ENCODE data around the gene GFPT2.

Gene GFPT2

DNA sequence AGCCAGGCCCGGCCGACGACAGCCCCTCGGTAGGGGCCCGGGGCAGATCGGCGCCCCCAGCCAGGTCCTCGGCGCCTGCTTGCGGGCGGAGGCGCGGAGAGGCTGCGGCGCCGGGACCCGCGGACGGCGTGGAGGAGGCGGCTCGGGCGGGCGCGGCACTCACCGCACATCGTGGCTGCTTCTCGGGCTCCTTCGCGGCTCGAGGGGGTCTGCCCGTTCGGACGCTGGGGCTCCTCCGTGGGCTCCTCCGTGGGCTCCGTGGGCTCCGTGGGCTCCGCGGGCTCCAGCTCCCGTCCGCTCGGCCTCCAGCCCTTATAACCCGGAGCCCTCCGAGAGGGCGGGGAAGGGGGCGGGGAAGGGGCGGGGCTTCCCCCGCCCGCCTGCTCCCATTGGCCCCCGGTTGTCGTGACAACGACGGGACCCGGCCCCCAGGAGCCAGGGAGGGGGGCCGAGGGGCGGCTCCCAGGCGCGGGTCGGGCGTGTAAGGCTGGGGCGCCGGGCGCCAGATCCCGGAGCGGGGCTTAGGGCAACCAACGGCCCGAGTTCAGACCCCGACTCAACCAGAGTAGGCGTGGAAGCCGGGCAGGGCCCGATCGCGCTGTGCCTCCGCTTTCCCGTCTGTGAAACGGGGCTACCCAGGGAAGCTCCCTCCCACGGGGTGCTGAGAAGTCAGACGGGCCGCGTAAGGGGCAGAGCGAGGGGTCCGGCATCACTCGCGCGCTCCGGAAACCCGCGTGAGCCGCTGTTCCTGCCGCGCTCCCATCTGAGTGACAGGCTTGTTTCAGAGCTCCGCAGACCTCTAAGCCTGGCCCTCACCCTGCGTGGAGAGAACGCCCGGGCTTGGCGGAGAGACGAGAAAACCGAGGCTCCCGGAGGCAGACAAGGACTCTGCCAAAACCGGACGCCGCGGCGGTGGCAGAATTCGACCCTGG, at the start of gene GFPT2:
Gene GFPT2 (minus strand): TSS at position 289 of the 932 bp plus-strand sequence. CDS start 119 bp downstream, at position 170.
- peak; percentile 27 for DNase-seq

DNA sequence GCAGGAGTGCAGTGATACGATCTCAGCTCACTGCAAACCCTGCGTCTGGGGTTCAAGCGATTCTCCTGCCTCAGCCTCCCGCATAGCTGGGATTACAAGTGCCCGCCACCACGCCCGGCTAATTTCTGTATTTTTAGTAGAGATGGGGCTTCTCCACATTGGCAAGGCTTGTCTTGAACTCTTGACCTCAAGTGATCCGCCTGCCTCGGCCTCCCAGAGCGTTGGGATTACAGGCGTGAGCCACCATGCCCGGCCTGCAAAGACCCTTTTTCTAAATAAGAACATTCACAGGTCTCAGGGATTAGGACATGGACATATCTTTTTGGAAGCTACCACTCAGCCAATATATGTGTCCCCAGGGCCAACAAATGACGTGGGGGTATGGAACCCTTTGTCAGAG, 49.6 kb upstream of the GFPT2 start:
- DNase-seq: no peak

DNA sequence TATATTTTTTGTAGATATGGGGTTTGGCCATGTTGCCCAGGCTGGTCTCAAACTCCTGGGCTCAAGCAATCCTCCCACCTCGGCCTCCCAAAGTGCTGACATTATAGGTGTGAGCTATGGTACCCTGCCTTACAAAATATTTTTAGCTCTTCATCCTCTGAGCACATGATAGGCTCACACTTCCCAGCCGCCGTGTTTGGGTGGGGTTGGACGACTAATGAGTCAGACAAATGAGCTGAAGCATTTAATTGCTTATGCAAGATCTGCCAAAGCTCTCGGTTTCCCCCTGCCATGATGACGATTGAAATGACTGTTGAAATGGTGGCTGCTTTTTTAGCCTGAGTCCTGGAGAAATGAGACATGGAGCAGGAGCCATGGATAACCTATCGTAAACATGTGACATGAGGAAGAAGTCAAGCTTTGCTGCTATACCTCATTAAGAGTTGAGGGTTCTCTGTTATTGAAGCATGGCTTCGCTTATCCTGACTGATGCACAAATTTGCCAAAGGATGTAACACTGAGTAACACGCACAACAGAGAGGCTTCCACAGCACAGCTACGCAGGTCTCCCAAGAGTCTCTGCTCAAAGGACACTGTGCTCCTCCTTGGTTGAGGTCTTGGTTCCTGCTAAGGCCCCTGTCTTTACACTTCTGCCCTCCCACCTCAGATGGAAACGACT, 48.2 kb upstream of the GFPT2 start:
- no peak for DNase-seq

DNA sequence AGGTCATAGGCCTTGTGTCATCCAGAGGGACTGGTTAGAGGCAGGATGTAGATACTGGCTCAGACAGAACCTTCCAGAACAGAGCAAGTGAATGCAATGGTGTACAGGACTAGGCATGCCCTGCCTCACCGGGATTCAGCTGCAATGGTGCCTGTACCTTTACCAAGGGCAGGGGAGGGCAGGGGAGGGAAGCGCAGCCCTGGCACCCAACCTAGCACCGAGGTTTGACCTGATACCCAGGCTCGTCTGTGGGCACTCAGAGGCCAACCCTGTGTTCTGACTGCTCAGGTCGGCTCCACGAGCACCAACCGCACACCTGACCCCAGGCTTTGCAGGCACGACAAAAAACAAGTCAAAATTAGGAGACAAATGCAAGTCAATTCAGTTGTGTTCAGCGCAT, 47.3 kb upstream of the GFPT2 start:
- no peak for DNase-seq

DNA sequence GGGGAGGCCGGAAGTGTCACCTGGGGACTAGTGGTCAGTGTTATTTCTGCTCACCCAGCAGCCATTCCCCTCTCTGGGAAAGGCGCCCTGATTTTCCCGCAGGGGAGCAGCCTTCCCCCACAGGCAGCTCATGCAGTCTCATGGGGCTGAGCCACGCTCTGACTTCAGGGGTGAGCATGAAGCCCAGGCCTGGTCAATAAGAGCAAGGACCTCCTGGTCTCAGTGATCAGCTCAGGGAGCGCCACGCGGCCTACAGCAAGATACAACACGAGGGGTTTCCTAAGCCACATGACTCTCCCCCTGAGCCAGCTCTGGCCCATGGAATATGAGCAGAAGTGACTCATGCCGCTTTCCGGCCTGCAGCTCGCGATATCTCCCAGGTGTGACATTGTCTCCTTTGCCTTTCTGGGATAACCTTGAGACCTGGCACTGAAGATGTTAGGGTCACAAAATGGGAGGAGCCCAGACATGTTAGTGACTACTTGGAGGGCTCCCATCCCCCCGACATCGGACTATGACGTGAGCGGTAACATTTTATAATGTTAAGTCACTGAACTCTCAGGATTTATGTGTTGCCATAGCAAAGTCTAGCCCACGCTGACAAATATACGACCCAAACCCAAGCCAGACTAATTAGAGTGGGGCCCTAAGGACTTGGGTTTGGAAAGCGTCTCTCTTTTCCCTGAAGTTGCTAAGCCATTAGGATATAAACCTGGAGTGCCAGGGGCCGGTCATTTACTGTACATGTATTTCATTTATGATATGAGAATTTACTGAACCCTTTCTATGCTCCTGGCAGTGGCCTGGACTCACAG, 46.5 kb upstream of the GFPT2 start:
- DNase-seq: no peak

DNA sequence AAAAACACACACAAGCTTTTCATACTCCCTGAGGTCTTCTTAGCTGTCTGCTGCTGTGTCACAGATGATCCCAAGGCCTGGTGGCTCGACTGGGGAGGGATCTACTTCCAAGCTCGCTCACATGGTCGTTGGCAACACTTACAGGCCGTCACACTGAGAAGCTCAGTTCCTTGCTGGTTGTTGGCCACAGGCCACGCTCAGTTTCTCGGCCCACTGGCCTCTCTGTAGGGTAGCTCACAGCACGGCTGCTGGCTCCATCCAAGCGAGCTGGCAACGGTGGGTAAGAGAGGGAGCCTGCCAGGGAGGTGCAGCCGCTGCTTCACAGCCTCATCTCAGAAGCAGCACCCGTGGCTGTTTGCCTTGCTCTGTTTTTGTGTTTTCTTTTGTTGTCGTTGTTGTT, 43.8 kb upstream of the GFPT2 start:
- DNase-seq: no peak

DNA sequence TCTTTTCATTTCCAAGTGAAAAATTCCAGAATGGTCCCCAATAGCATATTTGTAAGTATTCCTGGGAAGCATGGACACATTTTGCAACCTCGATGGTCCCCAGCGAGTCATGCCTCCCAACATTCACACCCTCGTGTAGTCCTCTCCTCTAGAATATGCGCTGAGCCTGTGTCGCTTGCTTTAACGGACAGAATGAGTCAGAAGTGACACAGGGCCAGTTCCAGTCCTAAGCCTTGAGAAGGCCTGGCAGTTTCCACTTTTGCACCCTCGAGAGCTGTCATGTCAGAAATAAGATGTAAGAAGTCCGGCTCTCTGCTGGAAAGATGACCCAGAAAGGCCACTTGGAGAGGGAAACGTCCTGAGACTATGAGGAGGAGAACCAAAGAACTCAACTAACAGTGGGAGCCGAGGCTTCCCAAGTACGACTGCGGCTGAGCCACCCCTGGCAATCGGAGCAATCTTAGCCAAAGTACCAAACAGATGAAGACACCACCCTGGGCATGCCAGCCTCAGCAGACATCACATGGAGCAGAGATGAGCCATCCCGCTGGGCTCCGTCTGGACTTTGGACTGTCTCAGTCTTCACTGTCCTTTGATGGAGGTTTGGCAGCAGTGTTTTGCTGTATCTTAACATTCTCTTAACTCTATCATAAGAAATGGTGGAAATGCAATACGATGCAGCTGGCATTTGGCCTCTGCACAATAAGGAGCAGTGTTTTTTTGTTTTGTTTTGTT, 42.6 kb upstream of the GFPT2 start:
- DNase-seq: no peak

DNA sequence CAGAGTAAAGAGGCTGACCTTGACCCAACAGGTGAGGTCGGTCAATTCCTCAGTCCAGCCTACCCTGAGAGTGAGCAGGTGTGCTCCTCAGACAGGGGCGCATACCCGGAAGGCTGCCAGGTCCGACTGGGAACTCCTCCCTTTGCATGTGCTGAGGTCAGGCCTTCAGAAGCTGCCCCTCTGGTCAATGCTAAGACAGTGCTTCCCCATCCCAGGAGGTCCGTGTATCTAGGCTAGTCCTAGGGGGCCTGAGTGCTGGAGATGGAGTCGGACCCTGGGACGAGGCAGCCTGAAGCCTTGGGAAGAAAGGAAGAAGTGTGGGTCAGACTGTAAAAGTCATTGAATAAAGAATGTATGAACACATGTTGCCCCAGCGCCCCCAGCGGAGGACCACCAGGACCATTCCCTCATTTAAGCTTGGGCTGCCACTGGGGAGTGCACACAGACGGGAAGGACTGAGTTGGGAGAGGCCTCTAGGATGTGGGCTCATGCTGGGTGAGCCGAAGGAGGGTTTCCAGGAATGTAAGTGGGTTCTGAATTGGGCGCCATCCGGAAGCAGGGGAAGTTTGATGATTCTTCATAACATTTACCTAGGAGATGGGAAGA, 41.0 kb upstream of the GFPT2 start:
- no peak for DNase-seq

DNA sequence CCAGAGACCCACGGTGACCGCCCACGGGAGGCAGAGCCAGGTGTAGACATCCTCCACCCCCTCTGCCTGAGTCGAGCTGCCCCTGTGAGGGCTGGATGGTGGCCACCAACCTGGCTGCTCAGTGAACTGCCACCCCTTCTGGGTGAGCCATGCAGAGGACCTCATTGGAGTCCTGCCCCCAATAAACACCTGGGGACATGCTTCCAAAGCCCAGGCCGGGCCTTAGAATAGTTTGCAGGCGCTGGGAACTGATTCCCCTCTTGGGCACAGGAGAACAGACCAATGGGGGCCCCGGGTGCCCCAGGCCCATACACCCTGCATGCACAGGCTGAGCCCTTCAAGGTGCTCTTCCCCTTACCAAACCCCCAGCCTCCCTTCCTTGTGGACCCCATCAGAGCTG, 38.1 kb upstream of the GFPT2 start:
- no peak for DNase-seq

DNA sequence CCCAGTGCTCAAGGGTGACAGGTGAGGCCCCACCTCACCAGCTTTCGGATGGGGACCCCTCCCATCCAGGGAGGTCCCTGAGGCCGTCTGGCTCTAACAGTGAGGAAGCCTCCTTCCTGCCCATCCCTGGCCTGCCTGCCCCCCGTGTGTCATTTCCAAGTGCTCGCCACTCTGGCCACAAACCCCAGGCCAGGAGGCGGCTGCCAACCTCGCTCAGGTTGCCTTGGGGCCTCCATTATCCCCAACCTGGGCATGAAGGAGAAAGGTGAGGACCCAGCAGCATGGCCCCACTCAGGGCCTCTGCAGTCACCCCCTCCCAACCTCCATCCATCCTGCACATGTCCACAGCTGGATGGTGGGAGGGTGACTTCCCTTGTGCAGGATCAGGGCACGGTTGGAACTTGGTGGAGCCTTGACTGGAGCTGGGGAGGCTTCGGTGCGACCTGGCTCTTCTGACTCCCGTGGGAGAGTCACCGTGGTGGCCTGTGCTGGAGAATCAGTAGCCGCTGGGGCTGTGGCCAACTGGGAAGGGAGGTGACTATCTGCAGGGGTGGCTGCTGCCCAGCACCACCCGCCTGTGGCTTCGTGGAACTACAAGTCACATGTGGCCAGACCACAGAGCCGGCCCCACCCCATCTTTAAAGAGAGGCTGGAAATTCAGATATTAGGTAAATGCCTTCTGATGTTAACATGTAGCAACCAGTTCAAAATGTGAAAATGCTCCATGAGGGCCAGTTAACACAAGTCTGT, 37.5 kb upstream of the GFPT2 start:
- DNase-seq: no peak

DNA sequence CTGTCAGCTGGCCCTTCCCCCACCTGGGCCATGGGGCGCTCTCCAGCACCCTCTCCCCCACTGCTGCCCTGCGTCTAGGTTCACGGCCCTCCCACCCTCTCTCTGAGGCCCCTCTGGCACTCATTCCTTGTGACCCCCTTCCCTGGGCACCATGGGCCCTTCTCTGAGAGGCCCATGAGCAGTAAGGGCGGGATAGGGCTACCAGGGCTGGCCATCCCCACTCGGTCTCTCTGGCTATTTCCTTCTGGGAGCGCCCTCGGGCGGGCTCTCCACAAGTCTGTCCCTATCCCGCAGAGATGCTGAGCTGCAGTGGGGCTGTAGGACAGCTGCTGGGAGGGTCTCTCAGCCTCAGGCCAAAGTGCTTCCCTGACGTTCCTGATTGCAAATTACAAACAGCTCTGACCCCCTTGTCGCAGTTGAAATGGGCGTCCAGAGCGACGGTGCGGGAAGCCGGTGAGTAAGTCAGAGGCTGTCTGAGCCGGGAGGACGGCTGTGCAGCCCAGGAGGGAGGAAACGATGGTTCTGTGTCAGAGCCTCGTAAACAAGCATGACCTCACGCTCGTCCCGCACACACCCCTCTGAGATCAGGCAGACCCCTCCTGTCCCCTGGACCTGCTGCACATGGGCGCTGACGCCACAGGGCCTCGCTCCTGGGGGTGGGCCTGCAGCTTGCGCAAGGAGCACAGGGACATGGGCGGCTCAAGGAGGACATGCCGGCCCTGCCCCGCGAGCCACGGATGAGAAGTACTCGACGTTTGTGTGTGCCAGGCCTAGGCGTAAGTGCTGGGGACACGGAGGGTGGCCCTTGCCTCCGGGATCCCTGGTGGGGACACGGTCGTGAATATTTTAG, 36.3 kb upstream of the GFPT2 start:
- no peak for DNase-seq

DNA sequence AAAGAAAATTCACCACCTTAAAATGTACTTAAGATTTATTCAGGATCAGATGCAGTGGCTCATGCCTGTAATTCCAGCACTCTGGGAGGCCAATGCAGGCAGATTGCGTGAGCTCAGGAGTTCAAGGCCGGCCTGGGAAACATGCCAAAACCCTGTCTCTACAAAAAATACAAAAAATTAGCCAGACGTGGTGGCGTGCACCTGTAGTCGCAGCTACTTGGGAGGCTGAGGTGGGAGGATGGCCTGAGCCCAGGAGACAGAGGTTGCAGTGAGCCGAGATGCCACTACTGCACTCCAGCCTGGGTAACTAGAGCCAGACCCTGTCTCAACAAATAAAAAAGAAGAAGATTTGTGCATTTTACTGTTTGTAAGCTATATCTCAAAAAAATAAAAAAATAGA, 34.7 kb upstream of the GFPT2 start:
- DNase-seq: no peak

DNA sequence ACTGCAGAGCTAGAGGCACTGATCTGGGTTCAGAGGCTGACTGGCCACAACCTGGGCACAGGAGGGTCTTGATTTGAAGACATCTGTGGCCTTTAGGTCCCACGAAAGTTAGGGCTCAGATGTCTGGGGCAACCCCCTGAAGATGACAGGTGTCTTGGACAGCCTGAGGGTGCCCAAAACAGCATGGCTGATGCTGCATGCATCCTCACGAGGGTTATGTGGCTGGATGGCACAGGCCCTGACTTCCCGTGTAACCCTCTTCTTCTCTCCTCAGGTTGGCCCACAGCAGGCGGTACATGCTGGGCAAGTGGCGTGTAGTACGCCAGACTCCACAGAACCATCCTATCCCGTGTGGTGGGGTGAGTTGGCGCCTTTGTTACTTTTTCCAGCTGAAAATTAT, 29.8 kb upstream of the GFPT2 start:
- DNase-seq: no peak

DNA sequence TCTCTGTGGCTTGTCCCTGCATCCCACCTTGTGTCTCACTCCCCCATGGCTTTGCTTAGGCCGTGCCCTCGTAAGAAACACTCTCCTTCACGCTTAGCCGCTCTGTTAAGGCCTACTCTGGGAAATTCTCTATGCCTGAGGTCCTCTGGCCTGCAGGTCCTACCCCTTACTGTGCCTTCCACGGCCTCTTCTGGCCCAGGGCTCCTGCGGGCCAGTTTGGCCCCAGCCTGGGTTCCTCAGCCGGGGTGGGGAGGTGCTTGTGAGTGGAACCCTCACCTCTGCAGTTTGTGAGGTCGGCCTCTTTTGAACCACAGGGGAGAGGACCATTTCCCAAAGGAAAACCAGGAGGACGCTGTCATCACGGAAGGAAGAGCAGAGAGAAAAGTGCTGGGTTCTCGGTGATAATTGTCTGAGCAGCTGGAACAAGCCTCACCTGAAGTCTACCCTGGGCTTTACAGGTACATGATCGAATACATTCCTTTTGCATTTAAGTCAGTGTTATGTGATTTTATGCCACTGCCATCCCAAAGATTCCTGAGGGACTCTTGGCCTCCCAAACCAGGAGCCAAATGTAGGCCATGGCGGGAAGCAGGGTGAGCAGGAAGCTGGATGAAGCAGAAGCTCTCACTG, 28.8 kb upstream of the GFPT2 start:
- DNase-seq: no peak

DNA sequence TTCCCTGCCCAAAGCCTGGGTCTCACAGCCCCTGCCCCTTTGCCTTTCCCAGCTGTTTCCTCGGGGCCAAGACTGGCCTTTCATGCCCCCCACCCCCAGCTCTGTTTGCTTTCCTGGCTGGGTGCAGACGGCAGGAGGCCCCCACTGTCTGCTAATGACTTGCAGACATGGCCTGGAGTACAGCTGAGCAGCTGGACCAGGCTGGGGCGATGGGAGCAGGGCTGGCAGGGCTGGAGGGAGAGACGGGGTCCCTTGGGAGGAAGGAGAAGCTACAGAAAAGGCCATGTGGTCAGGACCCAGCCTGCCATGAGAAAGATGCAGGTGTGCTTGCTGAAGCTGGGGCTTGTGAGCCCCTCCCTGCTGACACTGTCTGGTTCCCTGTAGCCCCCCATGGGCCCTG, 28.3 kb upstream of the GFPT2 start:
- DNase-seq: no peak

DNA sequence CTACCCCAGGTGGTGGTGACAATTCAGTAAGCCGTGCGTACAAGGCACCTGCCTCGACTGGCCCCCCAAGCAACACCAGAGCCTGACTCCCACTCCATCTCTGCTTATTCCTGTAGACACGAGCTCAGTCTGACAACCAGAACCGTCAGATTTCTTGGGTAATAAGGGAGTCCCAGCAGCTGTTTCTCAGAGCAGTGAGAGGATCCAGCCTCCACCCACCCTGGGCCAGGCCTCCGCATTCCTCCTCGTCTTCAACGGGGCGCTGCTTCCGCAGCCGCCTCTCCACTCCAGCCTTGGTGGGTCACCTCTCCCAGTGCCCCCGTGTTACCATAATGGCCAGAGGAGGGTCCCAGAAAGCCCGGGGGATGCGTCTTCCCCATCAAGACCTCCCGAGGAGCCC, 27.7 kb upstream of the GFPT2 start:
- no peak for DNase-seq

DNA sequence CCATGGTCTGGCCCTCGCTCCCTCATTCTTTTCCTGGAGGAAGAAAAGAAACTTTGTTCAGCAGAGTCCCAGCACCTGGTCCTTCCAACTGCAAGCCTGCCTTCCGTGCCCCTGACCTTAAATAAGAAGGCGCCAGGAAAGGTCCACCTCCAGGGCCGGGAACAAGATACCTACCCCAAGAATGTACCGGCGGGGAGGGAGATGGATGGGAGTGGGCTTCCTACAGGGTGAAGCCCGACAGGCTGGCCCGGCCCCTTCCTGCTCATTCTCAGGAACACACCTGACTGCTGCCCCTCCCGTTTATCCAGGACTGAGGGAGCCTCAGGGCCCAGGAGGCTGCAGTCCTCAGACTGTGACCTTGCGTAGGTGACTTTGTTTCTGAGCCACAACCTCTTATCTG, 27.3 kb upstream of the GFPT2 start:
- no peak for DNase-seq

DNA sequence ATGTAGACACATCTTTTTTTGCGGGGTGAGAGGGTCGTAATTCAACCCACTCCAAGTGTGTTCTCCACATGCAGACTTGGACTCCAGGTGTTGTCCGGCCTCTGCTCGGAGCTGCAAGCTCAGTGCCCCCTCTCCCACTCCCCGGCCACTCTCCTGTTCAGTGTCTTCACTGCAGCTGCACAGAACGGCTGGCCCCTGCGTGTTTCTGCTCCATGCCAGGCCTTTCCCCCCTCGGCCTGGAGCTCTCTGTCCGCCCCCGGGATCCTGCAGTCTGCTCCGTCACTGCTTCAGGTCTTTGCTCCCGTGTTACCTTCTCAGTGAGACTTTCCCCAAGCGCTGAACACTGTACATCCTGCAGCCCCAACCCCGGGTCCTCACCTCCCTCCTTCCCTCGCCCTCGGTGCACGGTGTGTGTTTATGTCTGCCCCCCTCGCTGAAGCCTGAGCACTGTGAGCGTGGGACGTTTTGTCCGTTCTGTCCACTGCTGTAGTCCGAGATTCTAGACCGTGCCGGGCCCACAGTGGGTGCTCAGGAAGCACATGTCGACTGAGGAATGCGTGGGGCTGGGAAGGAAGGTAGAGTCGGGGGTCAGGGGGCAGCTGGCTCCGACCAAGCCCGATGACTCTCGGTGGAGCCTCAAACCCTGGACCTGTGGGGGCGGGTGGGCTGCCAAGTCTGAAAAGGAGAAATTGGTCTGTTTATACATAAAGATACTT, 26.4 kb upstream of the GFPT2 start:
- DNase-seq: no peak

All from kidney glomerular epithelial cell (primary cell).